Skeletal muscle tissue (tissue), 4 donors: ENCODE results near the gene ACHE. TPM values are rescaled to one million over a fixed set of nuclear protein-coding genes. Genes with fewer than 3 reads are reported as not detected.

Experiments
- H3K27ac ChIP-seq: one replicate; pipeline ENCODE4 v1.7.0; 2013; ENCODE audit warnings: mild to moderate bottlenecking, low read depth, low read length, inconsistent platforms
- H3K27me3 ChIP-seq, 3 donors: one replicate each; pipeline ENCODE4 v1.7.0; 2013; ENCODE audit warnings: low read length in 3 of 3; ENCODE audit not compliant: control insufficient read depth in 3 of 3, insufficient read depth in 3 of 3
- H3K36me3 ChIP-seq, 3 donors: one replicate each; pipeline ENCODE4 v1.7.0; 2013; ENCODE audit warnings: low read length in 3 of 3; ENCODE audit not compliant: control insufficient read depth in 3 of 3, insufficient read depth in 3 of 3
- H3K4me1 ChIP-seq, 3 donors: one replicate each; pipeline ENCODE4 v1.7.0; 2013; ENCODE audit warnings: low read length in 3 of 3, mild to moderate bottlenecking in 3 of 3; ENCODE audit not compliant: control insufficient read depth in 3 of 3, insufficient read depth in 3 of 3
- H3K4me3 ChIP-seq, 3 donors: one replicate each; pipeline ENCODE4 v1.7.0; 2013; ENCODE audit warnings: low read length in 3 of 3
- H3K9ac ChIP-seq, 3 donors: one replicate each; pipeline ENCODE4 v1.7.0; 2013; ENCODE audit warnings: low read length in 3 of 3, mild to moderate bottlenecking in 3 of 3, moderate library complexity in 2 of 3, low read depth in 1 of 3
- H3K9me3 ChIP-seq, 3 donors: one replicate each; pipeline ENCODE4 v1.7.0; 2013; ENCODE audit warnings: low read length in 3 of 3; ENCODE audit not compliant: control insufficient read depth in 3 of 3
- total RNA-seq: library from RNA; depleted of rRNA; stranded (reverse); fragments of >200 nt; gene quantifications from one replicate; pipeline ENCODE4 v1.2.3, GENCODE V29; 2014
- donor health status: Osteomylitis.

ACHE gene
- total RNA-seq, 1 donor from 2014 or later = 36.0 TPM

DNA sequence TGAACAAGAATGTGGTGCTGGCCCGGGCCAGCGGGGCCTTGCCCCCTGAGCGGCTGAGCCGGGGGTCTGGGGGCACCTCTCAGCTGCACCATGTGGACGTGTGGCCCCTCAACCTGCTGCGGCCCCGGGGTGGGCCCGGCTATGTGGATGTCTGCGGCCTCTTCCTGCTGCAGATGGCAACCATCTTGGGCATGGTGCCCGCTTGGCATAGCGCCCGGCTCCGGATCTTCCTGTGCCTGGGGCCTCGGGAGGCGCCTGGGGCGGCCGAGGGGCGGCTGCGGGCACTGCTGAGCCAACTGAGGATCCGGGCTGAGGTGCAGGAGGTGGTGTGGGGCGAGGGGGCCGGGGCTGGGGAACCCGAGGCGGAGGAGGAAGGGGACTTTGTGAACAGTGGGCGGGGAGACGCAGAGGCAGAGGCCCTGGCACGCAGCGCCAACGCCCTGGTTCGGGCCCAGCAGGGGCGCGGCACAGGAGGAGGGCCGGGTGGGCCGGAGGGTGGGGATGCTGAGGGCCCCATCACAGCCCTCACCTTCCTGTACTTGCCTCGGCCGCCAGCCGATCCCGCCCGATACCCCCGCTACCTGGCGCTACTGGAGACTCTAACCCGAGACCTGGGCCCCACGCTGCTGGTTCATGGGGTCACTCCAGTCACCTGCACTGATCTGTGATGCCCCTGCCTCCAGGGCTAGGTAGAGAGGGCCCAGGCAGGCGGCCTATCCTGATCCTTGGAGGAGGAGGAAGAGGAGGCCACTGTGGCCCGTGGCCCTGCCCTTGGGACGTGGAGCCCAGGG is 29.6 kb downstream of the ACHE start:
- H3K36me3 ChIP-seq = peaks cover 4 to 7% (median 6%) of the 10 kb centered on the region in 3 donors
- peak overlapping the region; percentile 82 to 86 (median 86) for H3K9ac ChIP-seq
- peaks cover 11 to 30% (median 18%) of the 10 kb centered on the region in 3 donors for H3K4me1 ChIP-seq
- peaks cover 0 to 12% (median 0%) of the 10 kb centered on the region in 3 donors for H3K27me3 ChIP-seq
- H3K9me3 ChIP-seq = no peaks in the 10 kb centered on the region
- H3K4me3 ChIP-seq = peak overlapping the region; percentile 71 to 78 (median 73)
- peak overlapping the region; percentile 91 for H3K27ac ChIP-seq

DNA sequence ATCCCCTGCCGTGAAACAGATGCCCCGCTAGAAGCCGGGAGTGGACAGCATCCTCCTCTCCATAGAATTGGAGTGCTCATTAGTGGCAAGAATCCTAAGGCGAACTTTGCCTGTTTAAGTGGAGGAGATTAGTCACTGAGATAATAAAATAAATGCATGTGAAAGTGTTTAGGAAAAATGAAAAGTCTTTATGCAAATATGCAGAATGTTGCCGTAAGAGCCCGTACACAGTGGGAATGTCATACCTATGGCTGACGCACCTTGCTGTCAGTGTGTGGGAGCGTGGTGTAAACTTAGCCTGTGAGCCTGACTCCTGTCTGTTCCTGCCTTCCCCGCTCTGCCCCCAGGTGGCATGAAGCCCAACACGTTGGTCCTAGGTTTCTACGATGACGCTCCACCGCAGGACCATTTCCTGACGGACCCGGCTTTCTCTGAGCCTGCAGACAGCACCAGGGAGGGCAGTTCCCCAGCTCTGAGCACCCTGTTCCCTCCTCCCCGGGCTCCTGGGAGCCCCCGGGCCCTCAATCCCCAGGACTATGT is 30.2 kb downstream of the ACHE start:
- H3K27me3 ChIP-seq = peaks cover 0 to 12% (median 0%) of the 10 kb centered on the region in 3 donors
- H3K9ac ChIP-seq = no peak overlapping the region
- H3K36me3 ChIP-seq = peaks cover 1 to 9% (median 8%) of the 10 kb centered on the region in 3 donors
- peak overlapping the region in 2 of 3 donors; percentile 73 to 78 for H3K4me3 ChIP-seq
- no peaks in the 10 kb centered on the region for H3K9me3 ChIP-seq
- no peak overlapping the region for H3K27ac ChIP-seq
- H3K4me1 ChIP-seq = peaks cover 11 to 30% (median 18%) of the 10 kb centered on the region in 3 donors

DNA sequence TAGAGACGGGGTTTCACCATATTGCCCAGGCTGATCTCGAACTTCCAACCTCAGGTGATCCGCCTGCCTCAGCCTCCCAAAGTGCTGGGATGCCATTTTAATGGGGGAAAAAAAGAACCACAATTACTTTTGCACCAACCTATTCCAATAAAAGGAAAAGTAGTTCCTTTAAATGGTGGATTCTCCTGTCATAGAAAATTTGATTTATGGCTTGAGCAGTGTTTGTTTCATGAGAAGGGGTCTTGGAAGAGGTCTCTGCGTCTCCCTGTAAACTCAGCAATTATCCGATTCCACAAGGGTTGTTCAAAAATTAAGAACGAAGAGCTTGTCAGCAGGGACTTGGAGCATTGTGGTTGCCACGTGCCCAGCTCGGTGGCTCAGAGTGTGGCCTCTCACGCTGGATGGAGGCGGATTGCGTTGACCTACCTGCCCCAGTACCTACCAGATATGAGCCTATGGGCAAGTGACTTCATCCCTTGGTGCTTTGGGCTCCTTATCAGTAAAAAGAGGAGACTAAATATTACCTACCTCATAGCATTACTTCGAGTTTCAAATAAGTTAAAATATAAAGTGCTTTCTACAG is 31.3 kb downstream of the ACHE start:
- peaks cover 6 to 17% (median 8%) of the 10 kb centered on the region in 3 donors for H3K36me3 ChIP-seq
- H3K4me3 ChIP-seq = no peak overlapping the region

DNA sequence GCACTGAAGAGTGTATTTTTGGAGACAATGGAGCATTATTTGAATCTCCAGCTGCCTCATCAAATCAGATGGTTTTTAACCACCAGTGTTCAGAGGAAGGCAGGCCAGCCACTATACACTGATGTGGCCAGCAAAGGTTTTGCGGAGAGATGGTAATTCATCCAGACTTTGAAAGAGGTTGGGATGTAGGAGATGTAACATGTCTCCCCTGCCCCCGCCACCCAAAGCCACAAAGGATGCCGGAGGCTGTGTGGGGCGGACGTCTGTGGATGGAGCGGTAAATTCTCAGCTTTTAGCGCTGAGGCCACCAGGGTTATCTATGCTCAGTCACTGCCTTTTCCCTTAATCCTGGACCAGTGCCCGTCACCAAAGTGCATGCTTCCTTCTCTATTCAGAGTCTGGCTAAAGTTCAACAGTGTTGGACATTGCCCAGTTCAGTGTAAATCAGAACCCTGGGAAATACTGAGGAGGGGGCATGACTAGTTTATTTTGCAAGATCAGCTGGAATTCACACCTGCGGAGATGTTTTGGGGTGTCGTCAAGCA is 32.2 kb downstream of the ACHE start:
- H3K36me3 ChIP-seq = peaks cover 6 to 17% (median 8%) of the 10 kb centered on the region in 3 donors

More for the DNA sequence above, 31.3 kb downstream of the ACHE start:
- Histone ChIP-seq H3K9me3 (no peaks in the 10 kb centered on the region), H3K4me1 (peaks cover 11 to 30% (median 18%) of the 10 kb centered on the region in 3 donors), H3K9ac (no peak overlapping the region), H3K27me3 (peaks cover 0 to 12% (median 0%) of the 10 kb centered on the region in 3 donors), H3K27ac (no peak overlapping the region)

DNA sequence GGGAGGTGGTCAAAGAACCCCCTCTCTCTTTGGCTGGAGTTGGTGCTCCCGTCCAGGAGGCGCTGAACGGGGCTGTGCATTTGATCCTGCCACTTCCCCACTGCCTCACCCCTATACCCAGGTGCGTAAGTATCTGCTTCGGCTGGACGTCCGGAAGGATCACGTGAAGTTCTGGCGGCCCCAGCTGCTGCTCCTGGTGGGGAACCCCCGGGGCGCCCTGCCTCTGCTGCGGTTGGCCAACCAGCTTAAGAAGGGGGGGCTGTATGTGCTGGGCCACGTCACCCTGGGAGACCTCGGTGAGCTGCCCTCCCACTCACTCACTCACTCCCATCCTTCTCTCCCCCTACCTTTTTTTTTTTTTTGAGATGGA is 34.1 kb downstream of the ACHE start:
- Histone ChIP-seq H3K36me3 (peaks cover 6 to 17% (median 8%) of the 10 kb centered on the region in 3 donors), H3K4me3 (no peak overlapping the region), H3K4me1 (peaks cover 4 to 14% (median 6%) of the 10 kb centered on the region in 3 donors), H3K27me3 (peaks cover 0 to 3% (median 0%) of the 10 kb centered on the region in 3 donors), H3K9me3 (no peaks in the 10 kb centered on the region), H3K27ac (no peak overlapping the region), H3K9ac (no peak overlapping the region)

More for the DNA sequence above, 32.2 kb downstream of the ACHE start:
- Histone ChIP-seq H3K27me3 (peaks cover 0 to 12% (median 0%) of the 10 kb centered on the region in 3 donors), H3K4me3 (no peak overlapping the region), H3K4me1 (peaks cover 11 to 30% (median 18%) of the 10 kb centered on the region in 3 donors), H3K9me3 (no peaks in the 10 kb centered on the region), H3K9ac (no peak overlapping the region), H3K27ac (no peak overlapping the region)

DNA sequence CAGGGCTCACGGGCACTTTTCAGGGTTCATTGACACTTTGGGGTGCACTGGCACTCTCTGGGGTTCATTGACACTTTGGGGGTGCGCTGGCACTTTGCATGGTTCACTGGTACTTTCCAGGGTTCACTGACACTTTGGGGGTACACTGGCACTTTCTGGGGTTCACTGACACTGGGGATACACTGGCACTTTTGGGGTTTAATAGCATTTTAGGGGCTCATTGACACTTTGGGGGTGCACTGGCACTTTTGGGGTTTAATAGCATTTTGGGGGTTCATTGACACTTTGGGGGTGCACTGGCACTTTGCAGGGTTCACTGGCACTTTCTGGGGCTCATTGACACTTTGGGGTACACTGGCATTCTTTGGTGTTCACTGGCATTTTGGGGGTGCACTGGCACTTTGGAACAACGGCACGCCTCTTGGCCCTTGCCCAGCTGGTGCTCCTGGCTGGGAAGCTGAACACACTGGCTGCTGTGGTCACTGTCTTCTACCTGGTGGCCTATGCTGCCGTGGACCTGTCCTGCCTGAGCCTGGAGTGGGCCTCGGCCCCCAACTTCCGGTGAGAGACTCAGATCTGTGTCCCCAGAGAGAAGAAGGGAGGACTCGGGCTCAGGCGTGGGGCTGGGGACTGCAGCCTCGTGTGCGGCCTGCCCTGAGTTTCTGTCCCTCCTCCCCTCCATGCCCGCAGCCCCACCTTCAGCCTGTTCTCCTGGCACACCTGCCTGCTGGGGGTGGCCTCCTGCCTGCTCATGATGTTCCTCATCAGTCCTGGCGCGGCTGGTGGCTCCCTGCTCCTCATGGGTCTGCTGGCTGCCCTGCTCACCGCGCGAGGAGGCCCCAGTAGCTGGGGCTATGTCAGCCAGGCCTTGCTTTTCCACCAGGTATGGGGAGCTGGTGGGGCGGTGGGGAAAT is 34.7 kb downstream of the ACHE start:
- Histone ChIP-seq H3K9ac (no peak overlapping the region), H3K27me3 (no peaks in the 10 kb centered on the region), H3K9me3 (no peaks in the 10 kb centered on the region), H3K36me3 (peaks cover 6 to 17% (median 8%) of the 10 kb centered on the region in 3 donors), H3K4me1 (peaks cover 0 to 10% (median 2%) of the 10 kb centered on the region in 3 donors), H3K27ac (no peak overlapping the region), H3K4me3 (no peak overlapping the region)

DNA sequence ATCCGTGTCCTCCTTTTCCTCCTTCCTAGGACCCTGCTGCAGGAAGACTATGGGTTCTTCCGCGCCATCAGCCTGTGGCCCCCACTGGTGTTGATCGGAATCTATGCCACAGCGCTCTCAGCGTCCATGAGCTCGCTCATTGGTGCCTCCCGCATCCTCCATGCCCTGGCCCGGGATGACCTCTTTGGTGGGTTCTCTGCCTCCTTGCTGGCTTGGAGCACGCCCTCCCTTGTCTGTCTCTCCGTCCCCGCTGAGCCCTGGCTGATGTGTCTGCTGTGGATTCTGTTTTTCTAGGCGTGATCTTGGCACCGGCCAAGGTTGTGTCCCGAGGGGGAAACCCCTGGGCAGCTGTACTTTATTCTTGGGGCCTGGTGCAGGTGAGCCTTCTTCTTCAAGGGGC is 35.8 kb downstream of the ACHE start:
- H3K27ac ChIP-seq = no peak overlapping the region
- no peaks in the 10 kb centered on the region for H3K9me3 ChIP-seq
- H3K27me3 ChIP-seq = no peaks in the 10 kb centered on the region
- no peak overlapping the region for H3K9ac ChIP-seq
- H3K36me3 ChIP-seq = peaks cover 6 to 20% (median 8%) of the 10 kb centered on the region in 3 donors
- H3K4me1 ChIP-seq = peaks cover 0 to 5% (median 0%) of the 10 kb centered on the region in 3 donors
- H3K4me3 ChIP-seq = no peak overlapping the region

DNA sequence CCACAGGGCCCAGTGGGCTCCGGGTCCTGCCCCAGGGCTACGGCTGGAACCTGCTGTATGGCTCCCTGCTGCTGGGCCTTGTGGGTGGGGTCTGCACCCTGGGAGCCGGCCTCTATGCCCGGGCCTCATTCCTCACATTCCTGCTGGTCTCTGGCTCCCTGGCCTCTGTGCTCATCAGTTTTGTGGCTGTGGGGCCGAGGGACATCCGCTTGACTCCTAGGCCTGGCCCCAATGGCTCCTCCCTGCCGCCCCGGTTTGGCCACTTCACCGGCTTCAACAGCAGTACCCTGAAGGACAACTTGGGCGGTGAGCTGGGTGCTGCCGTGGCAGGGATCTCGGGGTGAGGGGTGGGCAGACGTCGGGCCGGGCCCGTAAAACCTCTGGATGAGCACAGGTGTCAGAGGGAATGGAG is 38.8 kb downstream of the ACHE start:
- H3K27me3 ChIP-seq = no peaks in the 10 kb centered on the region
- H3K9ac ChIP-seq = no peak overlapping the region
- no peak overlapping the region for H3K27ac ChIP-seq
- peaks cover 6 to 18% (median 8%) of the 10 kb centered on the region in 3 donors for H3K36me3 ChIP-seq
- H3K9me3 ChIP-seq = no peaks in the 10 kb centered on the region
- H3K4me1 ChIP-seq = peaks cover 9 to 13% (median 12%) of the 10 kb centered on the region in 3 donors
- no peak overlapping the region for H3K4me3 ChIP-seq

DNA sequence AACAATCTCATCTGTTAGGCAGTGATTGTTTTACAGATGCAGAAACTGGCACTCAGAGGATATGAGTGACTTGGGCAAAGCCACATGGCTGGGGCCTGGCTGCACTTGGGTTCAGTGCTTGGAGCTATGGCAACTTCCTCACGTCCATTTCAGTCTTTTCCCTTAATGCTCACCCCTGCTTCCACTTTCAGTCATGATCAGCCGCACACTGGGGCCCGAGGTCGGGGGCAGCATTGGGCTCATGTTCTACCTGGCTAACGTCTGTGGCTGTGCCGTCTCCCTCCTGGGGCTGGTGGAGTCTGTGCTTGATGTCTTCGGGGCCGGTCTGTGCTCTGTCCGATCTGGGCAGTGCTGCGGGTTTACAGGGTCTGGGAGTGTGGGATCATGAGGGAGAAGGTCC is 40.2 kb downstream of the ACHE start:
- Histone ChIP-seq H3K27ac (no peak overlapping the region), H3K9me3 (no peaks in the 10 kb centered on the region), H3K9ac (no peak overlapping the region), H3K4me3 (no peak overlapping the region), H3K36me3 (peaks cover 0 to 12% (median 6%) of the 10 kb centered on the region in 3 donors), H3K4me1 (peaks cover 12 to 15% (median 14%) of the 10 kb centered on the region in 3 donors), H3K27me3 (no peaks in the 10 kb centered on the region)
